ENCODE results near the gene ZNF768.

DNA sequence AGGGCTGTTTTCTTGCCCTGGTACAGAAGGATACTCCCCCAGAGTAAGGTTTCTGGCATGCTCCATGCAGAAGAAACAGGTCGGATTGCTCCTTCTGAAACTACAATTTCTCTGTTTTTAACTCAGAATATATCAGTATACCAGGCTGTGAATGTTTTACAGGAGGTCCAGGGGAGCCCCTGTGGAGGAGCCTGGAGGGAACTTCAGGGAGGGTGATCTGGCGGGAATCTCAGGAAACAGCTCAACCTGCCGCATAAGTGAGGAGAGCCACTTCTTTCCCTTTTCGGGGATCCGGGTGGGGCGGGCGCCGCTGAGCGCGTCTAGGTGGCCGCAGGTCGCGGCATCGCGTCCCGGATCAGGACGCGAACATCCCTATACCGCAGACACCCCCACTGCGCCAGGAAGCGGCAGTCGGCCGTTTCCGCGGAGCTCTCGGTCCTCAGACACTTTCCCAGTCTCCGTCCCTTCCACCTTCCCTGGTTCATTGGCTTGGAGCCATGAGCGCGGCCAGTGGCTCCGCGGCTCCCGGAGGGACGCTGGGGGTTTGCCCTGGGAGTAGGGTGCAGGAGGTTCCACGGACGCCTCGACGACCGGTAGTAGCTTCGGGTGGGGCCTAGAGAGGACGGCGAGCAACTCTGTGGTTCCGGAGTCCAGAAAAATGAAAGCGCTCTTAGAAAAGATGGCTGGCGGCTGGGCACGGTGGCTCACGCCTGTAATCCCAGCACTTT is 34.9 kb upstream of the ZNF768 start:
- TF ChIP-seq CTCF (IDR thresholded peaks at IDR 0.05) (no peak), POLR2A (IDR thresholded peaks at IDR 0.05) (no peak)

Measured in esophagus squamous epithelium (tissue), 4 donors.